Calu3 (cell line): Measurements from ENCODE around the gene HEPACAM. TPM values are rescaled to one million over a fixed set of nuclear protein-coding genes. Genes with fewer than 3 reads are reported as not detected.

Source experiments
- BruUV-seq: library from RNA; stranded (reverse); fragments of 400-500 nt; replicated peaks from 2 replicates; lab custom pipeline; 2021; lab: Mats Ljungman, UMichigan
- CTCF ChIA-PET: fragments of 300-600 bp; sonication (Branson Sonifier 250); formaldehyde crosslinking; loops from one replicate; lab custom pipeline; 2022; ENCODE audit warnings: antibody characterized with exemption; lab: Charles Lee
- DNase-seq: peaks from one replicate; pipeline ENCODE4 v3.0.0; 2022
- H3K27ac Mint-ChIP-seq: one replicate; pipeline ENCODE4 v1.8.0; 2022; ENCODE audit warnings: mixed read lengths; ENCODE audit not compliant: unreplicated experiment
- H3K27me3 Mint-ChIP-seq: one replicate; pipeline ENCODE4 v1.8.0; 2022; ENCODE audit warnings: mixed read lengths; ENCODE audit not compliant: unreplicated experiment
- H3K36me3 Mint-ChIP-seq: one replicate; pipeline ENCODE4 v1.8.0; 2022; ENCODE audit warnings: mild to moderate bottlenecking, moderate library complexity, mixed read lengths; ENCODE audit not compliant: insufficient read depth, unreplicated experiment
- H3K4me1 Mint-ChIP-seq: one replicate; pipeline ENCODE4 v1.8.0; 2022; ENCODE audit warnings: mild to moderate bottlenecking, low read depth, mixed read lengths; ENCODE audit not compliant: unreplicated experiment
- H3K4me3 Mint-ChIP-seq: one replicate; pipeline ENCODE4 v1.8.0; 2022; ENCODE audit warnings: mild to moderate bottlenecking, low read depth, moderate library complexity, mixed read lengths; ENCODE audit not compliant: unreplicated experiment
- H3K9me3 Mint-ChIP-seq: one replicate; pipeline ENCODE4 v1.8.0; 2022; ENCODE audit warnings: low read depth, mixed read lengths; ENCODE audit not compliant: unreplicated experiment
- CTCF ChIP-seq: fragments of 200-600 bp; IDR thresholded peaks from one replicate; pipeline ENCODE4 v1.8.0; 2022; ENCODE audit warnings: antibody characterized with exemption; ENCODE audit not compliant: unreplicated experiment
- intact Hi-C: fragments of 100-400 bp; cut with micrococcal nuclease; formaldehyde crosslinking; loops from one replicate; pipeline ENCODE4 v1.10.0; 2022; ENCODE audit not compliant: unreplicated experiment
- total RNA-seq: library from RNA; stranded (reverse); gene quantifications from 2 replicates; pipeline ENCODE4 v1.2.3, GENCODE V29; 2022

Gene HEPACAM
- total RNA-seq, 1 experiment from 2014 or later = not detected

GRCh38 chr11:124872741-124873140 is 63.1 kb downstream of the HEPACAM start:
- Mint-ChIP-seq H3K36me3 (peaks cover 12% of the 10 kb centered on the region), H3K9me3 (no peaks in the 10 kb centered on the region), H3K27ac (no peak overlapping the region), H3K4me1 (peaks cover 5% of the 10 kb centered on the region), H3K4me3 (no peak overlapping the region), H3K27me3 (peaks cover 88% of the 10 kb centered on the region)
- DNase-seq = no peak
- BruUV-seq = no TSS peak
- no peak for TF ChIP-seq CTCF
- intact Hi-C loops = no loop called here
- CTCF ChIA-PET = no interaction called here

GRCh38 chr11:124872280-124872679 is 63.6 kb downstream of the HEPACAM start:
- H3K9me3 Mint-ChIP-seq = no peaks in the 10 kb centered on the region

GRCh38 chr11:124870430-124870829 is 65.4 kb downstream of the HEPACAM start:
- no TSS peak for BruUV-seq
- Mint-ChIP-seq H3K27ac (no peak overlapping the region), H3K4me1 (peaks cover 14% of the 10 kb centered on the region), H3K36me3 (peaks cover 4% of the 10 kb centered on the region), H3K9me3 (no peaks in the 10 kb centered on the region), H3K4me3 (no peak overlapping the region), H3K27me3 (peaks cover 100% of the 10 kb centered on the region)
- intact Hi-C loops = no loop called here
- no peak for TF ChIP-seq CTCF
- no peak for DNase-seq
- CTCF ChIA-PET = no interaction called here

More at GRCh38 chr11:124872280-124872679, 63.6 kb downstream of the HEPACAM start:
- peaks cover 9% of the 10 kb centered on the region for H3K4me1 Mint-ChIP-seq
- H3K27ac Mint-ChIP-seq = no peak overlapping the region
- DNase-seq = no peak
- BruUV-seq = no TSS peak
- intact Hi-C loops = no loop called here
- no peak for TF ChIP-seq CTCF
- no peak overlapping the region for H3K4me3 Mint-ChIP-seq
- H3K36me3 Mint-ChIP-seq = peaks cover 12% of the 10 kb centered on the region
- H3K27me3 Mint-ChIP-seq = peaks cover 88% of the 10 kb centered on the region
- CTCF ChIA-PET = no interaction called here

GRCh38 chr11:124869856-124870387 is 65.9 kb downstream of the HEPACAM start:
- H3K4me1 Mint-ChIP-seq = peaks cover 14% of the 10 kb centered on the region
- no peak overlapping the region for H3K4me3 Mint-ChIP-seq
- no TSS peak for BruUV-seq
- H3K9me3 Mint-ChIP-seq = no peaks in the 10 kb centered on the region
- TF ChIP-seq CTCF = no peak
- peaks cover 4% of the 10 kb centered on the region for H3K36me3 Mint-ChIP-seq
- peaks cover 100% of the 10 kb centered on the region for H3K27me3 Mint-ChIP-seq
- intact Hi-C loops = no loop called here
- CTCF ChIA-PET = no interaction called here
- no peak for DNase-seq
- H3K27ac Mint-ChIP-seq = no peak overlapping the region
